ENCODE results near the gene SENP5.

The SENP5 gene

GRCh38 chr3:196969660-196970546 is 102.2 kb downstream of the SENP5 start:
- peak; percentile 55 for DNase-seq

- no peak for DNase-seq
These were observed 102.9 kb downstream of the SENP5 start for GRCh38 chr3:196970547-196971093.

GRCh38 chr3:196971094-196971698 is 103.5 kb downstream of the SENP5 start:
- no peak for DNase-seq

GRCh38 chr3:196974661-196975060 is 106.9 kb downstream of the SENP5 start:
- DNase-seq: no peak

GRCh38 chr3:196975349-196975748 is 107.6 kb downstream of the SENP5 start:
- DNase-seq: no peak

GRCh38 chr3:196976941-196977340 is 109.2 kb downstream of the SENP5 start:
- no peak for DNase-seq

GRCh38 chr3:196979545-196979944 is 111.8 kb downstream of the SENP5 start:
- DNase-seq: no peak

- no peak for DNase-seq
These were observed 113.9 kb downstream of the SENP5 start for GRCh38 chr3:196981657-196982056.

GRCh38 chr3:196983186-196983585 is 115.5 kb downstream of the SENP5 start:
- no peak for DNase-seq

All from activated gamma-delta T cell treated with Interleukin-2 at 50 U/mL for 16 hours (primary cell).